CD4-positive, alpha-beta T cell (primary cell): ENCODE results near the gene SYNGR4. TPM values are rescaled to one million over a fixed set of nuclear protein-coding genes. Genes with fewer than 3 reads are reported as not detected.

Experiments used
- ATAC-seq: fragments of 200-7000 bp; cut with Tn5 transposase; one replicate; pipeline ENCODE4 v1.10.0; 2022; ENCODE audit warnings: mild to moderate bottlenecking; ENCODE audit not compliant: poor library complexity
- CTCF ChIA-PET: fragments of 350-600 bp; sonication (Branson Sonifier 250); formaldehyde crosslinking; loops from one replicate; lab custom pipeline; 2021; ENCODE audit warnings: antibody characterized with exemption, inconsistent platforms; lab: Charles Lee
- POLR2A ChIA-PET: fragments of 350-600 bp; sonication (Branson Sonifier 250); formaldehyde crosslinking; loops from one replicate; lab custom pipeline; 2021; ENCODE audit warnings: antibody characterized with exemption, inconsistent platforms; lab: Charles Lee
- DNase-seq, 14 experiments: peaks; one replicate each; pipeline ENCODE4 v3.0.0-alpha.2; 2013 to 2020; ENCODE audit warnings: mixed read lengths in 2 of 14
- H3K27ac ChIP-seq, 2 donors: one replicate each; pipeline versions ENCODE4 v1.5.1 to v1.7.0; 2013; ENCODE audit warnings: low read length in 2 of 2, low read depth in 1 of 2, mild to moderate bottlenecking in 1 of 2
- H3K27me3 ChIP-seq, 2 experiments: 1 replicate in 1 of 2; 2 replicates in 1 of 2; pipeline versions ENCODE4 v1.6.1 to v1.7.0; 2013; ENCODE audit warnings: low read length in 2 of 2, control low read depth in 1 of 2, mild to moderate bottlenecking in 1 of 2, moderate library complexity in 1 of 2; ENCODE audit not compliant: insufficient read depth in 2 of 2, control insufficient read depth in 1 of 2
- H3K36me3 ChIP-seq: one replicate; pipeline ENCODE4 v1.6.1; 2013; ENCODE audit warnings: low read length, control low read depth; ENCODE audit not compliant: insufficient read depth
- H3K4me1 ChIP-seq: one replicate; pipeline ENCODE4 v1.6.1; 2013; ENCODE audit warnings: low read length, control low read depth; ENCODE audit not compliant: insufficient read depth
- H3K4me3 ChIP-seq: one replicate; pipeline ENCODE4 v1.5.1; 2013; ENCODE audit warnings: mild to moderate bottlenecking, low read length, moderate library complexity
- H3K9me3 ChIP-seq, 2 experiments: 1 replicate in 1 of 2; 2 replicates in 1 of 2; pipeline versions ENCODE4 v1.6.1 to v1.7.0; 2013; ENCODE audit warnings: low read length in 2 of 2, mild to moderate bottlenecking in 2 of 2, control low read depth in 1 of 2, moderate library complexity in 1 of 2; ENCODE audit not compliant: control insufficient read depth in 1 of 2, insufficient read depth in 1 of 2
- H3K27ac Mint-ChIP-seq: one replicate; pipeline ENCODE4 v1.8.0; 2020; ENCODE audit warnings: mixed read lengths
- H3K27me3 Mint-ChIP-seq: one replicate; pipeline ENCODE4 v1.8.0; 2021; ENCODE audit warnings: mixed read lengths
- H3K36me3 Mint-ChIP-seq: one replicate; pipeline ENCODE4 v1.8.0; 2021; ENCODE audit warnings: low read depth, mixed read lengths
- H3K4me1 Mint-ChIP-seq: one replicate; pipeline ENCODE4 v1.8.0; 2021; ENCODE audit warnings: low read depth, mixed read lengths
- H3K4me3 Mint-ChIP-seq: one replicate; pipeline ENCODE4 v1.8.0; 2020; ENCODE audit warnings: mild to moderate bottlenecking, mixed read lengths
- H3K9me3 Mint-ChIP-seq: one replicate; pipeline ENCODE4 v1.8.0; 2020; ENCODE audit warnings: mixed read lengths
- CTCF ChIP-seq: fragments of 200-600 bp; IDR thresholded peaks from one replicate; pipeline ENCODE4 v1.8.0; 2022; ENCODE audit warnings: antibody characterized with exemption, mild to moderate bottlenecking
- intact Hi-C, 2 experiments: fragments of 100-400 bp; cut with DNase I in 1 of 2; cut with micrococcal nuclease in 1 of 2; formaldehyde crosslinking; loops; one replicate each; pipeline versions ENCODE4 v1.15.1 to v1.9.0; 2023 to 2025; cut with DNase I, micrococcal nuclease
- total RNA-seq, 174 experiments: library from RNA in 2 of 174; stranded (reverse) in 2 of 174; gene quantifications; one replicate each; pipeline ENCODE4 v1.2.3 and lab custom pipeline; 2021 to 2026

The SYNGR4 gene
- total RNA-seq, 2 experiments from 2014 or later, result not detected

GRCh38 chr19:48354332-48354992 is 9.7 kb upstream of the SYNGR4 start:
- no peaks in the 10 kb centered on the region for H3K9me3 Mint-ChIP-seq
- no peak overlapping the region for H3K4me3 Mint-ChIP-seq
- POLR2A ChIA-PET, result no interaction called here
- intact Hi-C loops, result loop anchor here in 1 of 2 experiments (5.0 kb wide), 1 partner anchor 37 kb away; no protein-coding TSS in a partner anchor
- H3K4me3 ChIP-seq, result no peak overlapping the region
- H3K36me3 ChIP-seq, result no peaks in the 10 kb centered on the region
- ATAC-seq, result no peak
- no peak overlapping the region for H3K27ac Mint-ChIP-seq
- DNase-seq, result no peak
- H3K27ac ChIP-seq, result no peak overlapping the region
- H3K9me3 ChIP-seq, result no peaks in the 10 kb centered on the region
- no peaks in the 10 kb centered on the region for H3K27me3 ChIP-seq
- TF ChIP-seq CTCF, result no peak
- CTCF ChIA-PET, result no interaction called here
- H3K27me3 Mint-ChIP-seq, result no peaks in the 10 kb centered on the region
- H3K4me1 ChIP-seq, result peaks cover 5% of the 10 kb centered on the region
- H3K4me1 Mint-ChIP-seq, result peaks cover 6% of the 10 kb centered on the region
- peaks cover 5% of the 10 kb centered on the region for H3K36me3 Mint-ChIP-seq

- Mint-ChIP-seq H3K27me3 (no peaks in the 10 kb centered on the region), H3K4me1 (peaks cover 6% of the 10 kb centered on the region), H3K4me3 (no peak overlapping the region), H3K9me3 (no peaks in the 10 kb centered on the region), H3K27ac (no peak overlapping the region), H3K36me3 (peaks cover 5% of the 10 kb centered on the region)
- DNase-seq, result no peak
- ChIA-PET POLR2A (no interaction called here), CTCF (no interaction called here)
- no peak for TF ChIP-seq CTCF
- no peaks in the 10 kb centered on the region for H3K9me3 ChIP-seq
- no peak overlapping the region for H3K27ac ChIP-seq
- H3K4me3 ChIP-seq, result no peak overlapping the region
- ATAC-seq, result no peak
- no peaks in the 10 kb centered on the region for H3K36me3 ChIP-seq
- intact Hi-C loops, result no loop called here
- peaks cover 5% of the 10 kb centered on the region for H3K4me1 ChIP-seq
- no peaks in the 10 kb centered on the region for H3K27me3 ChIP-seq
These were observed 8.7 kb upstream of the SYNGR4 start for GRCh38 chr19:48355365-48355954.

- H3K27me3 ChIP-seq, result no peaks in the 10 kb centered on the region
- no peaks in the 10 kb centered on the region for H3K9me3 Mint-ChIP-seq
- no peak for DNase-seq
- H3K4me3 ChIP-seq, result no peak overlapping the region
- no peak overlapping the region for H3K27ac ChIP-seq
- H3K36me3 Mint-ChIP-seq, result peaks cover 5% of the 10 kb centered on the region
- no peak overlapping the region for H3K27ac Mint-ChIP-seq
- no peak overlapping the region for H3K4me3 Mint-ChIP-seq
- H3K36me3 ChIP-seq, result no peaks in the 10 kb centered on the region
- no peak for ATAC-seq
- intact Hi-C loops, result no loop called here
- ChIA-PET CTCF (no interaction called here), POLR2A (no interaction called here)
- H3K4me1 ChIP-seq, result peaks cover 13% of the 10 kb centered on the region
- peaks cover 12% of the 10 kb centered on the region for H3K4me1 Mint-ChIP-seq
- no peaks in the 10 kb centered on the region for H3K9me3 ChIP-seq
- no peaks in the 10 kb centered on the region for H3K27me3 Mint-ChIP-seq
- no peak for TF ChIP-seq CTCF
These were observed 5.0 kb upstream of the SYNGR4 start for GRCh38 chr19:48359123-48359522.
